ENCODE measurements around the gene CDK17.

CDK17 gene

GRCh38 chr12:96375841-96376604 is 24.2 kb downstream of the CDK17 start:
- ATAC-seq = no peak

GRCh38 chr12:96375170-96375569 is 25.1 kb downstream of the CDK17 start:
- no peak for ATAC-seq
- no peak for TF ChIP-seq ZC3H10 (CRISPR knock-in tag; IDR thresholded peaks at IDR 0.05)
- no peak for TF ChIP-seq ZNF565 (CRISPR knock-in tag; conservative IDR thresholded peaks at IDR 0.05; ENCODE audit: low read depth)
- TF ChIP-seq ARNTL (CRISPR knock-in tag; IDR thresholded peaks at IDR 0.05; ENCODE audit: borderline replicate concordance, low read depth) = no peak
- no peak for TF ChIP-seq OSR1 (CRISPR knock-in tag; IDR thresholded peaks at IDR 0.05)
- TF ChIP-seq SNAI2 (CRISPR knock-in tag; IDR thresholded peaks at IDR 0.05) = no peak

More at GRCh38 chr12:96375841-96376604, 24.2 kb downstream of the CDK17 start:
- no peak for TF ChIP-seq ZFP3 (CRISPR knock-in tag; IDR thresholded peaks at IDR 0.05)

GRCh38 chr12:96371790-96372699 is 28.2 kb downstream of the CDK17 start:
- TF ChIP-seq ISL1 (CRISPR knock-in tag; IDR thresholded peaks at IDR 0.05) = peak; percentile 39; the same call in 1 of the 2 replicates
- TF ChIP-seq POU6F1 (CRISPR knock-in tag; IDR thresholded peaks at IDR 0.05; ENCODE audit: borderline replicate concordance, low read depth) = no peak
- no peak for TF ChIP-seq ZNF565 (CRISPR knock-in tag; conservative IDR thresholded peaks at IDR 0.05; ENCODE audit: low read depth)
- no peak for TF ChIP-seq ZNF8 (CRISPR knock-in tag; IDR thresholded peaks at IDR 0.05)
- peak; percentile 47 for ATAC-seq

GRCh38 chr12:96371138-96371789 is 29.0 kb downstream of the CDK17 start:
- TF ChIP-seq ZNF70 (CRISPR knock-in tag; IDR thresholded peaks at IDR 0.05) = 0 out of 2 replicates have a peak, but pooled peaks have one; percentile 41
- no peak for TF ChIP-seq SNAI2 (CRISPR knock-in tag; IDR thresholded peaks at IDR 0.05)
- no peak for TF ChIP-seq ZFP3 (CRISPR knock-in tag; IDR thresholded peaks at IDR 0.05)
- no peak for TF ChIP-seq POU6F1 (CRISPR knock-in tag; IDR thresholded peaks at IDR 0.05; ENCODE audit: borderline replicate concordance, low read depth)
- no peak for TF ChIP-seq CREB5 (CRISPR knock-in tag; IDR thresholded peaks at IDR 0.05; ENCODE audit: low read depth)
- no peak for TF ChIP-seq ZNF565 (CRISPR knock-in tag; conservative IDR thresholded peaks at IDR 0.05; ENCODE audit: low read depth)
- TF ChIP-seq TOX (CRISPR knock-in tag; IDR thresholded peaks at IDR 0.05; ENCODE audit: borderline replicate concordance) = no peak
- no peak for TF ChIP-seq TCF4 (CRISPR knock-in tag; IDR thresholded peaks at IDR 0.05; ENCODE audit: borderline replicate concordance)
- no peak for ATAC-seq

GRCh38 chr12:96368687-96369086 is 31.6 kb downstream of the CDK17 start:
- no peak for ATAC-seq
- TF ChIP-seq SNAI2 (CRISPR knock-in tag; IDR thresholded peaks at IDR 0.05) = no peak
- TF ChIP-seq GLIS3 (CRISPR knock-in tag; IDR thresholded peaks at IDR 0.05) = no peak
- no peak for TF ChIP-seq ISL1 (CRISPR knock-in tag; IDR thresholded peaks at IDR 0.05)
- no peak for TF ChIP-seq CSRNP3 (CRISPR knock-in tag; IDR thresholded peaks at IDR 0.05)
- TF ChIP-seq PATZ1 (CRISPR knock-in tag; IDR thresholded peaks at IDR 0.05; ENCODE audit: borderline replicate concordance) = no peak
